H9 (cell line): Measurements from ENCODE around the gene NTRK2. TPM values are rescaled to one million over a fixed set of nuclear protein-coding genes. Genes with fewer than 3 reads are reported as not detected.

Source experiments
- DNase-seq: peaks from one replicate; pipeline ENCODE4 v3.0.0-alpha.2; 2017
- H2AFZ ChIP-seq: one replicate; pipeline ENCODE4 v1.6.1; 2013; ENCODE audit warnings: mild to moderate bottlenecking, low read length, control low read depth, moderate library complexity
- H2AK5ac ChIP-seq: 2 replicates; pipeline ENCODE4 v1.6.1; 2013; ENCODE audit warnings: low read length, control low read depth, mixed read lengths; ENCODE audit not compliant: insufficient read length
- H2BK120ac ChIP-seq: one replicate; pipeline ENCODE4 v1.6.1; 2013; ENCODE audit warnings: low read depth, mild to moderate bottlenecking, low read length, control low read depth, inconsistent platforms; ENCODE audit not compliant: poor library complexity, severe bottlenecking
- H2BK12ac ChIP-seq: 2 replicates; pipeline ENCODE4 v1.6.1; 2013; ENCODE audit warnings: low read length, control low read depth, mixed read lengths, low read depth; ENCODE audit not compliant: insufficient read length
- H2BK15ac ChIP-seq: 2 replicates; pipeline ENCODE4 v1.6.1; 2013; ENCODE audit warnings: low read depth, low read length, control low read depth
- H2BK20ac ChIP-seq: one replicate; pipeline ENCODE4 v1.6.1; 2013; ENCODE audit warnings: low read depth, mild to moderate bottlenecking, low read length, control low read depth, inconsistent platforms; ENCODE audit not compliant: poor library complexity, severe bottlenecking
- H2BK5ac ChIP-seq: 2 replicates; pipeline ENCODE4 v1.6.1; 2013; ENCODE audit warnings: low read length, control low read depth, mixed read lengths; ENCODE audit not compliant: insufficient read length
- H3K14ac ChIP-seq: 2 replicates; pipeline ENCODE4 v1.6.1; 2013; ENCODE audit warnings: low read length, control low read depth; ENCODE audit not compliant: insufficient read depth
- H3K18ac ChIP-seq: 2 replicates; pipeline ENCODE4 v1.6.1; 2013; ENCODE audit warnings: low read depth, mild to moderate bottlenecking, mixed read lengths, low read length, control low read depth; ENCODE audit not compliant: insufficient read length
- H3K23ac ChIP-seq: 2 replicates; pipeline ENCODE4 v1.6.1; 2013; ENCODE audit warnings: low read length, control low read depth, mixed read lengths, low read depth; ENCODE audit not compliant: insufficient read length
- H3K23me2 ChIP-seq: 2 replicates; pipeline ENCODE4 v1.6.1; 2013; ENCODE audit warnings: low read depth, mild to moderate bottlenecking, mixed read lengths, low read length, control low read depth; ENCODE audit not compliant: insufficient read length, poor library complexity, severe bottlenecking
- H3K27ac ChIP-seq: 2 replicates; pipeline ENCODE4 v1.5.1; 2013; ENCODE audit warnings: low read length, control low read depth, mixed read lengths, low read depth; ENCODE audit not compliant: insufficient read length
- H3K27me3 ChIP-seq: 2 replicates; pipeline ENCODE4 v1.6.1; 2013; ENCODE audit warnings: low read length, control low read depth, inconsistent platforms; ENCODE audit not compliant: insufficient read depth
- H3K4ac ChIP-seq: 2 replicates; pipeline ENCODE4 v1.6.1; 2013; ENCODE audit warnings: low read depth, mild to moderate bottlenecking, control low read depth, inconsistent platforms, low read length, moderate library complexity
- H3K4me1 ChIP-seq: 2 replicates; pipeline ENCODE4 v1.6.1; 2013; ENCODE audit warnings: low read length, control low read depth, inconsistent platforms; ENCODE audit not compliant: insufficient read depth
- H3K4me2 ChIP-seq: 2 replicates; pipeline ENCODE4 v1.6.1; 2013; ENCODE audit warnings: low read length, control low read depth, mixed read lengths; ENCODE audit not compliant: insufficient read length, insufficient read depth
- H3K56ac ChIP-seq: 2 replicates; pipeline ENCODE4 v1.6.1; 2013; ENCODE audit warnings: low read depth, mild to moderate bottlenecking, mixed read lengths, low read length, control low read depth; ENCODE audit not compliant: insufficient read length
- H3K79me1 ChIP-seq: 2 replicates; pipeline ENCODE4 v1.6.1; 2013; ENCODE audit warnings: low read depth, mild to moderate bottlenecking, moderate library complexity, low read length, control low read depth, inconsistent platforms; ENCODE audit not compliant: insufficient read depth, poor library complexity, severe bottlenecking
- H3K79me2 ChIP-seq: 2 replicates; pipeline ENCODE4 v1.6.1; 2013; ENCODE audit warnings: low read length, control low read depth, inconsistent platforms; ENCODE audit not compliant: insufficient read depth
- H3K9ac ChIP-seq: 2 replicates; pipeline ENCODE4 v1.6.1; 2013; ENCODE audit warnings: low read length, control low read depth, mixed read lengths; ENCODE audit not compliant: insufficient read length; ENCODE audit errors: extremely low read depth
- H3K9me3 ChIP-seq: one replicate; pipeline ENCODE4 v1.6.1; 2013; ENCODE audit warnings: low read depth, low read length, inconsistent platforms; ENCODE audit not compliant: control insufficient read depth
- H3T11ph ChIP-seq: one replicate; pipeline ENCODE4 v1.6.1; 2013; ENCODE audit warnings: mild to moderate bottlenecking, low read length, control low read depth, inconsistent platforms
- H4K20me1 ChIP-seq: one replicate; pipeline ENCODE4 v1.6.1; 2013; ENCODE audit not compliant: control insufficient read depth, insufficient read length, insufficient read depth
- H4K5ac ChIP-seq: 2 replicates; pipeline ENCODE4 v1.6.1; 2013; ENCODE audit warnings: low read depth, mild to moderate bottlenecking, mixed read lengths, low read length, control low read depth; ENCODE audit not compliant: insufficient read length
- H4K8ac ChIP-seq: replicated peaks from 2 replicates; pipeline ENCODE4 v1.6.1; 2013; ENCODE audit warnings: low read length, control low read depth, mixed read lengths, low read depth; ENCODE audit not compliant: insufficient read length
- H4K91ac ChIP-seq: 2 replicates; pipeline ENCODE4 v1.6.1; 2013; ENCODE audit warnings: low read depth, mild to moderate bottlenecking, moderate library complexity, mixed read lengths, low read length, control low read depth; ENCODE audit not compliant: insufficient read length
- H3K27ac Mint-ChIP-seq, 3 experiments: 2 replicates in 2 of 3; 3 replicates in 1 of 3; pipeline ENCODE4 v1.8.0; 2020 to 2021; ENCODE audit warnings: mixed read lengths in 3 of 3, mild to moderate bottlenecking in 1 of 3, moderate library complexity in 1 of 3
- H3K27me3 Mint-ChIP-seq: 2 replicates; pipeline ENCODE4 v1.8.0; 2021; ENCODE audit warnings: low read depth, mild to moderate bottlenecking, moderate library complexity, mixed read lengths
- H3K36me3 Mint-ChIP-seq, 3 experiments: 2 replicates in 2 of 3; 3 replicates in 1 of 3; pipeline ENCODE4 v1.8.0; 2020 to 2021; ENCODE audit warnings: low read depth in 3 of 3, mixed read lengths in 3 of 3; ENCODE audit not compliant: insufficient read depth in 1 of 3
- H3K4me1 Mint-ChIP-seq, 2 experiments: 2 replicates each; pipeline ENCODE4 v1.8.0; 2020; ENCODE audit warnings: mixed read lengths in 2 of 2
- H3K4me3 Mint-ChIP-seq, 2 experiments: 2 replicates in 1 of 2; 3 replicates in 1 of 2; pipeline ENCODE4 v1.8.0; 2020 to 2021; ENCODE audit warnings: mild to moderate bottlenecking in 2 of 2, mixed read lengths in 2 of 2, moderate library complexity in 1 of 2
- H3K9me3 Mint-ChIP-seq, 2 experiments: 2 replicates in 1 of 2; 3 replicates in 1 of 2; pipeline ENCODE4 v1.8.0; 2020; ENCODE audit warnings: mild to moderate bottlenecking in 2 of 2, mixed read lengths in 2 of 2, moderate library complexity in 1 of 2
- WGBS: extraction: QIAGEN DNeasy Blood & Tissue Kit; methylation state at CpG from one replicate; pipeline ENCODE4 v1.1.7; 2013; ENCODE audit warnings: missing lambda C conversion rate, low lambda C conversion rate, mixed read lengths; ENCODE audit not compliant: insufficient read length; ENCODE audit errors: extremely low coverage; 5-methylcytosine and 5-hydroxymethylcytosine counted together
- total RNA-seq: library from RNA; stranded (reverse); gene quantifications from 2 replicates; pipeline ENCODE4 v1.2.1, GENCODE V29; 2021
- TF ChIP-seq, protein P1 (sequence below): fragments of 200-600 bp; sonication (generic); conservative IDR thresholded peaks from 3 replicates; pipeline ENCODE4 v1.8.0; 2021; ENCODE audit warnings: antibody characterized with exemption, mild to moderate bottlenecking

NTRK2 gene
- total RNA-seq, 1 experiment from 2014 or later, result 0.02 TPM

DNA sequence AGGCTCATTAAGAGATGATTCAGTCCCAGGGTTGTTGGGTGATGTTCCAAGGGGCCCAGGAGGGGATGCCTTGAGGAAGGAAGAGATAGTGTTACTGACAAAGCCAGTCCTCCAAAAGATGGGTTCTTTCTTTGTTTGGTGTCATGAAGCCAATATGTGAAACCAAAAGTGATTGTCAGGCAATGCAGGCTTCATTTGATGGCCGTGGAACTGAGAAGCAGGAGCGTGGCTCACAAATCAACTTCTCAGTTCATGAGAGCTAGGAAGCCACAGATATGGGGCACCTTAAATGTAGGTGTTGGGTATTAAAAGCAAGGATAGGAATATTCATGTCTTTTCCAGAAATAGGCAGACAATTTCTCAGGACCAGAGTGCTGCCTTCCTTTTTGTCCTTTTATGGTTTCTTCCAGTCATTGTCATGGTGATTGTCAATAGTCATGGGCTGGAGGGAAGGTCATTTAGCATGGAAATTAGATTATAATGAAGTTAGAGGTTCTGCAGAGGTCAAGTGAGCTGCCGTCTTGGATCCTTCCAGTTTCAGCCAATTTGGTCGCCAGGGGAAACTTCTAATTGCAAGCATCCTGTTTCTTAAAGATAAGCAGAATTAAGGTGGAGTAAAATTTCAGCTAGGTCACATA lies 393.0 kb downstream of the NTRK2 start:
- H2BK15ac ChIP-seq, result no peak overlapping the region
- no peak overlapping the region for H3K14ac ChIP-seq
- no peak overlapping the region for H4K5ac ChIP-seq
- no peak overlapping the region for H3K56ac ChIP-seq
- no peak overlapping the region for H4K91ac ChIP-seq
- peaks cover 13 to 18% of the 10 kb centered on the region in 2 experiments for H3K4me1 Mint-ChIP-seq
- WGBS, result no CpG with 5 or more reads among the region's 4 CpGs
- no peak overlapping the region for H3T11ph ChIP-seq
- no peaks in the 10 kb centered on the region for H3K27me3 Mint-ChIP-seq
- no peak for DNase-seq
- H3K9ac ChIP-seq, result no peak overlapping the region
- H2BK20ac ChIP-seq, result no peak overlapping the region
- no peaks in the 10 kb centered on the region for H3K79me2 ChIP-seq
- no peaks in the 10 kb centered on the region for H3K79me1 ChIP-seq
- H3K4ac ChIP-seq, result no peak overlapping the region
- H3K4me2 ChIP-seq, result no peak overlapping the region
- peaks cover 0 to 5% (median 1%) of the 10 kb centered on the region in 3 experiments; a peak in 1 of 7 replicates for H3K36me3 Mint-ChIP-seq
- no peaks in the 10 kb centered on the region; a peak in 1 of 5 replicates for H3K9me3 Mint-ChIP-seq
- no peak overlapping the region for H2AFZ ChIP-seq
- H2AK5ac ChIP-seq, result no peak overlapping the region
- H3K23ac ChIP-seq, result no peak overlapping the region
- no peaks in the 10 kb centered on the region for H4K20me1 ChIP-seq
- H3K4me1 ChIP-seq, result 0 out of 2 replicates have a peak, but pooled peaks cover 2% of the 10 kb centered on the region
- no peak overlapping the region; a peak in 1 of 7 replicates for H3K27ac Mint-ChIP-seq
- TF ChIP-seq, protein P1, sequence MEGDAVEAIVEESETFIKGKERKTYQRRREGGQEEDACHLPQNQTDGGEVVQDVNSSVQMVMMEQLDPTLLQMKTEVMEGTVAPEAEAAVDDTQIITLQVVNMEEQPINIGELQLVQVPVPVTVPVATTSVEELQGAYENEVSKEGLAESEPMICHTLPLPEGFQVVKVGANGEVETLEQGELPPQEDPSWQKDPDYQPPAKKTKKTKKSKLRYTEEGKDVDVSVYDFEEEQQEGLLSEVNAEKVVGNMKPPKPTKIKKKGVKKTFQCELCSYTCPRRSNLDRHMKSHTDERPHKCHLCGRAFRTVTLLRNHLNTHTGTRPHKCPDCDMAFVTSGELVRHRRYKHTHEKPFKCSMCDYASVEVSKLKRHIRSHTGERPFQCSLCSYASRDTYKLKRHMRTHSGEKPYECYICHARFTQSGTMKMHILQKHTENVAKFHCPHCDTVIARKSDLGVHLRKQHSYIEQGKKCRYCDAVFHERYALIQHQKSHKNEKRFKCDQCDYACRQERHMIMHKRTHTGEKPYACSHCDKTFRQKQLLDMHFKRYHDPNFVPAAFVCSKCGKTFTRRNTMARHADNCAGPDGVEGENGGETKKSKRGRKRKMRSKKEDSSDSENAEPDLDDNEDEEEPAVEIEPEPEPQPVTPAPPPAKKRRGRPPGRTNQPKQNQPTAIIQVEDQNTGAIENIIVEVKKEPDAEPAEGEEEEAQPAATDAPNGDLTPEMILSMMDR, result no peak
- H3K27me3 ChIP-seq, result no peaks in the 10 kb centered on the region
- H2BK12ac ChIP-seq, result no peak overlapping the region
- no peak overlapping the region for H3K27ac ChIP-seq
- H4K8ac ChIP-seq, result no peak overlapping the region
- H3K18ac ChIP-seq, result no peak overlapping the region
- no peaks in the 10 kb centered on the region for H3K9me3 ChIP-seq
- H3K4me3 Mint-ChIP-seq, result no peak overlapping the region
- no peak overlapping the region for H2BK120ac ChIP-seq
- no peaks in the 10 kb centered on the region for H3K23me2 ChIP-seq
- no peak overlapping the region for H2BK5ac ChIP-seq
